Spinal cord (tissue), 10 donors: Measurements from ENCODE around the gene FAM200A. TPM values are rescaled to one million over a fixed set of nuclear protein-coding genes. Genes with fewer than 3 reads are reported as not detected.
"Not testable (repeated sequence)": the region's sequence is repeated elsewhere in the genome, so short reads cannot be mapped to it uniquely, and the experiment has no call there.

Source experiments
- DNase-seq, 6 donors: peaks; one replicate each; pipeline versions ENCODE4 v3.0.0 to v3.0.0-alpha.2; 2013 to 2015; ENCODE audit warnings: low spot score in 6 of 6, low read depth in 4 of 6
- H3K27ac ChIP-seq: one replicate; pipeline ENCODE4 v1.5.1; 2013; ENCODE audit warnings: low read depth, low read length, control low read depth
- H3K27me3 ChIP-seq: one replicate; pipeline ENCODE4 v1.6.1; 2013; ENCODE audit warnings: low read length; ENCODE audit not compliant: control insufficient read depth, insufficient read depth
- H3K36me3 ChIP-seq: one replicate; pipeline ENCODE4 v1.6.1; 2013; ENCODE audit warnings: low read length; ENCODE audit not compliant: control insufficient read depth, insufficient read depth
- H3K4me1 ChIP-seq: one replicate; pipeline ENCODE4 v1.6.1; 2013; ENCODE audit warnings: low read length; ENCODE audit not compliant: control insufficient read depth, insufficient read depth
- H3K4me3 ChIP-seq: one replicate; pipeline ENCODE4 v1.5.1; 2013; ENCODE audit warnings: low read depth, low read length, control low read depth
- H3K9me3 ChIP-seq: one replicate; pipeline ENCODE4 v1.6.1; 2013; ENCODE audit warnings: low read length; ENCODE audit not compliant: control insufficient read depth, insufficient read depth
- WGBS: methylation state at CpG from one replicate; pipeline ENCODE4 v1.1.5; 2013; ENCODE audit warnings: missing lambda C conversion rate; ENCODE audit not compliant: insufficient coverage; 5-methylcytosine and 5-hydroxymethylcytosine counted together
- polyA plus RNA-seq, 2 donors: library from polyadenylated mRNA; unstranded; fragments of 120-200 nt; gene quantifications; one replicate each; pipeline ENCODE4 v1.2.1, GENCODE V29; 2013; ENCODE audit not compliant: insufficient read length in 2 of 2
- total RNA-seq, 2 donors: library from RNA; depleted of rRNA in 1 of 2; stranded (reverse); fragments of 120-200 nt in 1 of 2; fragments of >200 nt in 1 of 2; gene quantifications; one replicate each; pipeline versions ENCODE4 v1.2.3 to v1.2.4, GENCODE V29; 2013 to 2014
- donor health status: healthy.

Gene FAM200A
- total and polyA plus RNA-seq, 4 donors: 11.6 to 13.0 (median 12.5) TPM

- no peaks in the 10 kb centered on the region for H3K27me3 ChIP-seq
- H3K36me3 ChIP-seq: peaks cover 42% of the 10 kb centered on the region
- DNase-seq: no peak
- H3K9me3 ChIP-seq: no peaks in the 10 kb centered on the region
- H3K4me3 ChIP-seq: no peak overlapping the region
- H3K4me1 ChIP-seq: peaks cover 21% of the 10 kb centered on the region
- WGBS: 81% methylated on average over 2 of the region's 7 CpGs
- H3K27ac ChIP-seq: no peak overlapping the region
Observed at GRCh38 chr7:99560834-99561736, 9.2 kb upstream of the FAM200A start.

GRCh38 chr7:99559175-99559915 lies 7.4 kb upstream of the FAM200A start:
- H3K27me3 ChIP-seq: no peaks in the 10 kb centered on the region
- 7% methylated on average over 21 of the region's 31 CpGs for WGBS
- H3K4me3 ChIP-seq: peak overlapping the region; percentile 98
- H3K27ac ChIP-seq: peak overlapping the region; percentile 98
- peaks cover 21% of the 10 kb centered on the region for H3K4me1 ChIP-seq
- peaks cover 38% of the 10 kb centered on the region for H3K36me3 ChIP-seq
- H3K9me3 ChIP-seq: no peaks in the 10 kb centered on the region
- no peak for DNase-seq

- Histone ChIP-seq H3K4me3 (peak within 1 kb of the TSS; percentile 98), H3K9me3 (no peaks in the 10 kb centered on the region), H3K4me1 (peaks cover 21% of the 10 kb centered on the region), H3K27me3 (no peaks in the 10 kb centered on the region), H3K36me3 (peaks cover 35% of the 10 kb centered on the region), H3K27ac (peak within 1 kb of the TSS; percentile 98)
- peak; percentile 88 to 99 (median 93) for DNase-seq
- 0% methylated on average over 73 of the region's 73 CpGs for WGBS
Observed at GRCh38 chr7:99558306-99559174, 6.6 kb upstream of the FAM200A start, which contains the start of gene ZNF655. Gene ZNF655, plus strand, starts transcription at chr7:99558642. Its CDS starts 1,918 bp downstream, at chr7:99560560.

- Histone ChIP-seq H3K27me3 (no peaks in the 10 kb centered on the region), H3K4me3 (peak overlapping the region; percentile 98), H3K36me3 (peaks cover 32% of the 10 kb centered on the region), H3K27ac (peak overlapping the region; percentile 98), H3K9me3 (no peaks in the 10 kb centered on the region), H3K4me1 (peaks cover 21% of the 10 kb centered on the region)
- WGBS: 2% methylated on average over 17 of the region's 17 CpGs
- no peak for DNase-seq
Observed at GRCh38 chr7:99557940-99558305, 6.0 kb upstream of the FAM200A start.

- H3K4me3 ChIP-seq: peak overlapping the region; percentile 98
Observed at GRCh38 chr7:99557196-99557607, 5.3 kb upstream of the FAM200A start.

GRCh38 chr7:99554939-99555338 lies 3.0 kb upstream of the FAM200A start:
- 80% methylated on average over 1 of the region's 2 CpGs for WGBS
- H3K27me3 ChIP-seq: no peaks in the 10 kb centered on the region
- H3K4me1 ChIP-seq: peaks cover 26% of the 10 kb centered on the region
- peaks cover 15% of the 10 kb centered on the region for H3K36me3 ChIP-seq
- no peak for DNase-seq
- no peaks in the 10 kb centered on the region for H3K9me3 ChIP-seq
- H3K4me3 ChIP-seq: no peak overlapping the region
- no peak overlapping the region for H3K27ac ChIP-seq

More at GRCh38 chr7:99557196-99557607, 5.3 kb upstream of the FAM200A start:
- no peak overlapping the region for H3K27ac ChIP-seq
- no peak for DNase-seq
- 57% methylated on average over 1 of the region's 4 CpGs for WGBS
- H3K9me3 ChIP-seq: no peaks in the 10 kb centered on the region
- peaks cover 21% of the 10 kb centered on the region for H3K4me1 ChIP-seq
- H3K36me3 ChIP-seq: peaks cover 30% of the 10 kb centered on the region
- no peaks in the 10 kb centered on the region for H3K27me3 ChIP-seq

- no peaks in the 10 kb centered on the region for H3K9me3 ChIP-seq
- no peaks in the 10 kb centered on the region for H3K27me3 ChIP-seq
- no peak overlapping the region for H3K27ac ChIP-seq
- DNase-seq: no peak
- 84% methylated on average over 3 of the region's 4 CpGs for WGBS
- peaks cover 18% of the 10 kb centered on the region for H3K4me1 ChIP-seq
- no peak overlapping the region for H3K4me3 ChIP-seq
- H3K36me3 ChIP-seq: peaks cover 16% of the 10 kb centered on the region
Observed at GRCh38 chr7:99553039-99553438, 1.1 kb upstream of the FAM200A start.

- Histone ChIP-seq H3K36me3 (peaks cover 13% of the 10 kb centered on the region), H3K4me1 (peaks cover 11% of the 10 kb centered on the region), H3K4me3 (peak overlapping the region; percentile 99), H3K27ac (peak overlapping the region; percentile 81), H3K9me3 (no peaks in the 10 kb centered on the region), H3K27me3 (no peaks in the 10 kb centered on the region)
- DNase-seq: no peak
- 22% methylated on average over 8 of the region's 15 CpGs for WGBS
Observed at GRCh38 chr7:99551334-99551733, 580 bp downstream of the FAM200A start.

GRCh38 chr7:99549545-99549944 lies 2.4 kb downstream of the FAM200A start:
- not testable (repeated sequence) for H3K27ac ChIP-seq, H3K27me3 ChIP-seq, H3K4me3 ChIP-seq, DNase-seq, H3K9me3 ChIP-seq
- peaks cover 23% of the 10 kb centered on the region for H3K36me3 ChIP-seq
- WGBS: no CpG with 5 or more reads among the region's 2 CpGs
- H3K4me1 ChIP-seq: peaks cover 11% of the 10 kb centered on the region
